GM18520 (cell line): ENCODE data around the gene RAC2.

Experiments
- ATAC-seq: cut with Tn5 transposase; IDR thresholded peaks from one replicate; pipeline ENCODE4 v1.9.1; 2021; ENCODE audit not compliant: unreplicated experiment

The RAC2 gene

DNA sequence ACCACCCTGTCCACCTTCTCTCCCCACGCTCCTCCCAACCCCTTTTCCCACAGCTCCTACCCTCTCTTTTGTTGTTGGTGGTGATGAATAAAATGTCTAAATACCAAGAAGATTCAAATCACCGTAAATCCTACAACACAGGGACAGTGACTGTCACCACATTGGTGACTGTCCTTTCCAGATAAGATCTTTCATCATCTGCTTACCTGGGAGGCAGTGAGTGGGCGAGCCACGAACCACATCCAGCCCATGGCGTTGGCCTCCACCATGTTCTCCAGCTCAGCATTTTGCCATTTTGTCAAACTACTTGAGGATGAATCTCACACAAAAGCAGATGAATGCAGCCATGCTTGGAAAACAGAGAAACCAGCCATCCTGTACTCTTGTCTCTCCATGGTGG lies 31.6 kb upstream of the RAC2 start:
- ATAC-seq: no peak

DNA sequence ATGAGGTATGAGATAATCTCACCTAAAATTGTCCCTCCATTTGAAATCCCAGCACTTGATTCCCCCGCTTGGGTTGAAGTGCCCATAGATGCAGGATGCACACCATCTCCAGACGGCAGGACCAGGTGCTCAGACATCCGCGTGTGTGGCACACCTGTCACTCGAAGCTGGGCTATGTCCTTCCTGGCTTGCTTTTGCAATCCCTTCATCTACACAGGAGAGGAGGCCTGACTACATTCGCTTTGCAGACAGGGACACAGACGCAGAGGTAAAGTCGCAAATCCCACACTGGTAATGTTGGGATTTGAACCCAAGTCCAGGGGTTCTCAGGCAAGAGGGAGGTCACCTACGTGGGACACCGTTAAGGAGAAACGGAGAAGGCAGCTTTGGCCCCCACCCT lies 31.1 kb upstream of the RAC2 start:
- ATAC-seq: no peak

DNA sequence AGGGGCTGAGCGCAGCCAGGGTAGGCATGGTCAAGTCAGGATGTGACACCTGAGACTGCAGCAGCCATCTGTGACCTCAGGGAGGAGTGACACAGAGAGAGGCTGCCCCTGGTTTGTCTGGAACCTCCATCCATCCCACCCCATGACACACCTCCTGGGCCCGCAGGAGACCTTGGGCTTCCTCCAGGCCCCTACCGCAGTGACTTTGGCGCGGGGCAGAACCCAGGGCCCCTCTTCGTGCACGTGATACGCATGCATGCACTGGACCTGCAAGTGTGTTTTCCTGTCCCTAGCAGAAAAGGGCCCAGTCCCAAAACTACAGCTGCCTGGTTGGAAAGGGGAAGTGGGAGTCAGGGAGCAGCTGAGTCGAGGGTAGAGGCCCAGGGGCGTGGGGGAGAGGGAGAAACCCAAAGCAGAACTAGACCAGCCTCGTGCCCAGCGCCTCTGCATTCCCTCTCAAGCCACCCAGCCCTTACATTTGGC lies 30.4 kb upstream of the RAC2 start:
- no peak for ATAC-seq

DNA sequence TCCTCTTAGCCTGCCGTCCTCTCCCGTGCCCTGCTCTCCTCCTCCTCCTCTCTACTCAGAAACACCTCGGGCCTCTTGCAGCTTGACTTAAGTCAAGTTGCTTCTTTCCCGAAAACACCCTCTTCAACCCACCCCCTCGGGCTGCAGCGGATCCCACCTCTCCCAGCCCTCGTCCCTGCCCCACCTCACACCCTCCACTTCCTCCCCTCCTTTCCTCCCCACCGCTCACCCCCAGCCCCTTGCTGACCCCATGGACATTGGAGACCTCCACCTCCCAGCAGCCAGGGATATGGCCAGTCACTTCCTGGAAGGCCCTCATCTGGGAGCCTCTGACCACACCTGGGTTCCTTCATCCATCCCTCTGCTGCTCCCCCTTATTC lies 29.8 kb upstream of the RAC2 start:
- ATAC-seq: no peak

DNA sequence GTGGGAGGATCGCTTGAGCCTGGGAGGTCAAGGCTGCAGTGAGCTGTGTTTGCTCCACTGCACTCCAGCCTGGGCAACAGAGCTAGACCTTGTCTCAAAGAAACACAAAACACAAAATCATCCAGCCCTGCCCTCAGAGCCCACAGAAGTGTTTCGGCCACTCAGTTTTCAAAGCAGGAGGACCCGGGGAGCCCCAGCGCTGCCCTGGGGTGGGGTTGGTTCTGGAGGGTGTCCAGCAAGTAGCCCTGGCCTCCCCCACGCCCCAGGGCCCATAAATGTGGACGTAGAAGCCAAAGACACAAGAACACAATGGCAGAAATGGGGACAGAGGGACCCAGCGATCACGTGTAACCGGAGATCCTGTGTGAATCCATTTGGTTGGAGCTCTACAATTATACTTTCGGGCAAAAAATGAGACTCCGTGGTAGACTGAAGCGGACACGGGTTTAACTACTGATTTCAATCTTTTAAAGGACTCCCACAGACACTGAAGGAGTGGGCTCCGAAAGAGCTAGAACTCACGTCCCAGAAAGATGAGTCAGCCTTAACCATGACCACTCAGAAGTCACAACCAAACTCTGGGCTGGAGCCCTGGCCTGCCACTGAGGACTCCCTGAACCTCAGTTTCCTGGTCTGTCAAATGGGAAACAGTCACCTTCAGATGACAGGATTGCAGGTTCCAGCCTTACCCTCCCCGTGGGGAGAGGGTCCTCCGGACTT lies 29.2 kb upstream of the RAC2 start:
- ATAC-seq: no peak

DNA sequence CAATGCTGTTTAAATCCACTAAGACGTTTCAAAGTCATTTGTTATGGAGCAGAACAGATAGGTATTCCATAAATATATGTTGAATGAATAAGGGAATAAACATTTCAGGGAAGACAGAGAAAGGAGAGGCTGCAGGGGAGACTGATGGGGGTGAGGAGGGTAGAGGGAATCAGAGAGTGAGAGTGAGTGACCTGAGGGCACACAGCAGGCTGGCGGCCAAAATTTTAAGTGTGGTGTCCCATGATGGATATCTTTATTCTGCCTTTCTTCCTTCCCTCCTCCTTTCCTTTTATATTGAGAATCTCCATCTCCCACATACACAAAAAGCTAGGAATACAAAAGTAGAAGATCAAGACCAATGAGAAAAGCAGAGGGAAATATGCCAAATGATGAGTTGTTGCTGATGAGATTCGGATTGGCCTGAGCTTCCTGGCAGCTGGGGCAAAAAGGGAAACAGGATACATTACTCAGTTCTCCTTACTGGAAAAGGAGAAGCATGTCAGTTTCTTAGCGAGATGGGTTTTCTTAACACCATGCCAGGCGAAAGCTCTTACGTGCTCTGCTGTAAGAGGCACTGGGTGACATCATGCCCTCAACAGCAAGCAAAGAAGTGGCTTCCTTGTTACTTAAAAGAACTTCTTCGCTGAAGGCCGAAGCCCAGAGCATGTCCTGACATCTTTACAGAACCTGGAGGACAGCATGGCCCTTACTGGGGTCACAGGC lies 27.0 kb upstream of the RAC2 start:
- no peak for ATAC-seq

DNA sequence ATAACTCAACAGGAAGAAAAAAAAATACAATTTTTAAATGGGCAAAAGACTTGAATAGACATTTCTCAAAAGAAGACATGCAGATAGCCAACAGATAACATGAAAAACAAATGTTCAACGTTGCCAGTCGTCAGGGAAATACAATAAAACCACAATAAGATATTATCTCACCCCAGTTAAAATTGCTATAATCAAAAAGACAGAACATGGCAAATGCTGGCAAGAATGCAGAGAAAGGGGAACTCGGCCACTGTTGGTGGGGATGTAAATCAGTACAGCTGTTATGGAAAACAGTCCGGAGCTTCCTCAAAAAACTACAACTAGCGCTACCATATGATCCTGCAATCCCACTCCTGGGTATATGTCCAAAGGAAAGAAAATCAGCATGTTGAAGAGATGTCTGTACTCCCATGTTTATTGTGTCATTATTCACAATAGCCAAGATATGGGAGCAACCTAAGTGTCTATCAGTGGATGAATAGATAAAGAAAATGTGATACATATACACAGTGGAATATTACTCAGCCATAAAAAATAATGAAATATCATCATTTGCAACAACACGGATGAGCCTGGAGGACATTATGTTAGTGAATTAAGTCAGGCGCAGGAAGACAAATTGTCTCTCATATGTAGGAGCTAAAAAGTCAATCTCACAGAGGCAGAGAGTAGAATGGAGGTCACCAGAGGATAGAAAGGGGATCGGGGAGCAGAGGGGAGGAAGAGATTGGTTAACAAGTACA lies 26.0 kb upstream of the RAC2 start:
- ATAC-seq: no peak

DNA sequence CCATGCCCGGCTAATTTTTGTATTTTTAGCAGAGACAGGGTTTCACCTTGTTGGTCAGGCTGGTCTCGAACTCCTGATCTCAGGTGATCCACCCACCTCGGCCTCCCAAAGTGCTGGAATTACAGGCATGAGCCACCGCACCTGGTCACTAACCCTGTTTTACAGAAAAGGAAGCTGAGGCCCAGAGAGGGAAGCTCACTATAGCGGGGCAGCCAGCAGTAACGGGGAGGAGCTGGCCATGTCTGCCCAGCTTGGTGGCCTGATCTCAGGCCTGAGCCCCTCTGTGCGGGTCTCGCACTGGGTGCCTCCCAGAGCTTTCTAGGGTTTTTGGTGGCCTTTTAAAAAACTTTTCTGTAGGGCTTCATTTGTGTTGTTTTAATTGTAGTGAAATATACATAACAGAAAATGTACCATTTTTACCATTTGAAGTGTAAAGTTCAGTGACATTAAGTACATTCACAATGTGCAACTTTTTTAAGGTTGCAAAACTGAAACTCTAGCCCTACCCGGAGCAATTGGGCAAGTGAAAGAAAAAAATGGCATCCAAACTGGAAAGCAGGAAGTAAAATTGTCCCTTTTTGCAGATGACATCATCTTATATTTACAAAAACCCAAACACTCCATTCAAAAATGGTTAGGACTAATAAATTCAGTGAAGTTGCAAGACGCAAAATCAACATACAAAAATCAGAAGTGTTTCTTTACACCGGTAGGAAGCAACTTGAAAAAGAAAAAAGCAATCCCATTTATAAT lies 23.8 kb upstream of the RAC2 start:
- ATAC-seq: no peak

DNA sequence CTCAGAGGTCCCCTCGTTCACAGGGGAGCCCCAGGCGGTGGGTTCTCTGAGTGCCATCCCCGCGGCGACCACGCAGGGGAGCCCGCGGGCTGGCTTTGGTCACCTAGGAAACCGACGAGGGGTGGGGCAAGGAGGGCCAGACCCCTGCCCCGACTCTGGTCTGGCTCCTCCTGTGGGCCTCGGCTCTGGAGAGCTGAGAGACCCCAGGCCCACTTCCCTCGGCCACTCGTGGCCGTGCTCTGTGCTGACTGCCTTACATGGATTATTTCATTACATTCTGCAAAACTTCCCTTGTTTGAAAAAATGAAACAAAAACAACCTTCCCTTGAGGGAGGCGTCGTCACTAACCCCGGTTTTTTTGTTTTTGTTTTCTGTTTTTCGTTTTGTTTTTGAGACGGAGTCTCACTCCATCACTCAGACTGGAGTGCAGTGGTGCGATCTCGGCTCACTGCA lies 23.1 kb upstream of the RAC2 start:
- ATAC-seq: peak; percentile 71

DNA sequence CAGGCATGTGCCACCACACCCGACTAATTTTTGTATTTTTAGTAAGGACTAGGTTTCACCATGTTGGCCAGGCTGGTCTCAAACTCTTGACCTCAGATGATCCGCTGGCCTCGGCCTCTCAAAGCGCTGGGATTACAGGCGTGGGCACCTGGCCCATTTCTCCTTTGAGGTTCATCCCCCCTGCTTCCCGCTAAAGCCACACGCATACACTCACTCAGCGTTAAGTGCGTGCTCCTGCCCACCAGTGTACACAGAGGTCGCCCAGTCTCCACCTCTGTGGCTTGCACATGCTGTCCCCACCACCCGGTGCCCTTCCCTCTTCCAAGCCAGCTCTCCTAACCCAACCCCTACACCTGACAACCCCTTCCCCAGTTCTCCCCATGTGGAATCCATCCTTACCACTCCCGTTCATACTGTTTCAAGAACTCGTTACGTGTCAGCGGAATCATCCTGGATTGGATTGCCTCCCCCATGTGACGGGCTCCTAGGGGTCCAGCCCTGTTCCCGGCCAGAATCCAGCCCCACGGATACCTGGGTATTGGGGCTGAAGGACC lies 22.6 kb upstream of the RAC2 start:
- ATAC-seq: no peak

DNA sequence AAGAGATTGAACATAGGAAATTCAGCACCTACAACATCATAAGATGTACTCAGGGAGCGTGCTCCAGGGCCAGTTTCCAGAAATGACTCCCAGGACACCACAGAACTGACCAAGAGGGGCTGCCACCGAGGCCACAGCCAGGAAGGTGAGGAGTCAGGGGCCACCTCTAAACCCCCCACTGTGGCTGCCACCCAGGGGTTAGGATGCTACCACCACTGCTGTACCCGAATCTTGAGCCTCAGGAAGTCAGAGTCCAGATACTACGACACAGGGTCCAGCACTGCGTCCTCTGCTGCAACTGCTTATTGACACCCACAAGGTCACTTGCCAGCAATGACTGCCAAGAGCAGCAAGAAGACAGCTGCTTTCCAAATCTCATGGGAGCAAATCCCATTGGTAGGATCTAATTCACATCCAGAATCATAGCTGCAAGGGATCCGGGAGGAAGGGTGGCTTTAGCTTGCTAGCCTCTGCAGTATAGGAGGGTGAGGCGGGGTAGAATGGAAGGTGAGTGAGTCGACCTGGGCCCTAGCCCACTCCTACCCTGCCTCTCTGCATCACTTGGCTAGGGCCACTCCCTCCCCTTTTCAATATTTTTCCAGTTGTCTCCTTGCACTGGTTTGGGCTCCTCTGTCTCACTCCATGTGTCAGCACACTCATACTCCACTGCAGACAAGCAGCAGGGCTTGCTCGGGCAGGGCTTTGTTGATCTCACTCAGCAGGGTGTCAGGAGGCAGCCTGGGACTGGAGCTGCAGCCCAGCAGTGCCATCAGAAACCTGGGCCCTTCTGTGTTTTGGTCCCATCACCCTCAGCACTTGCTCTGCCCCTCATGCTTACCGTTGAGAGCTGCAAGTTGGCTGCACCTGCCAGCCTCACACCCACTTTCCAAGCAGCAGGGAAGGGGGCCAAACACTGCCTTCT lies 20.2 kb upstream of the RAC2 start:
- ATAC-seq: no peak

DNA sequence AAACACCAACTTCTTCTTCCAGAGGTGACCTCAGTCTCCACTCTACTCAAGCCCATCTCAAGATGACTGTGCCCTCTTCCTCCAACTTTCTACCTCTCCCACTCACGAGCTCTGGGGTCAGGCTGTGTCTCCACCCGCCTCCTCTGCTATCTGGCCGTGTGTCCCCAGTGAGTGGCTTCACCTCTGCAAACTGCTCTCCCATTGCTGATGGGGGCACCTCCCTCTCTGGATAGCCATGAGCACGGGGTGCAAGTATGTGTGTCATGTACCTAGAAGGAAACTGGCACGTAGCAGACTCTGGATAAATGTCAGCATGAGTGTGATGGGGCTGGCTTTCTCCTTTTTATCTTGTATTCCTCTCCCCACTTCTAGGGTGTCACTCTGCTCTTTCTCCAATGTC lies 18.3 kb upstream of the RAC2 start:
- no peak for ATAC-seq

DNA sequence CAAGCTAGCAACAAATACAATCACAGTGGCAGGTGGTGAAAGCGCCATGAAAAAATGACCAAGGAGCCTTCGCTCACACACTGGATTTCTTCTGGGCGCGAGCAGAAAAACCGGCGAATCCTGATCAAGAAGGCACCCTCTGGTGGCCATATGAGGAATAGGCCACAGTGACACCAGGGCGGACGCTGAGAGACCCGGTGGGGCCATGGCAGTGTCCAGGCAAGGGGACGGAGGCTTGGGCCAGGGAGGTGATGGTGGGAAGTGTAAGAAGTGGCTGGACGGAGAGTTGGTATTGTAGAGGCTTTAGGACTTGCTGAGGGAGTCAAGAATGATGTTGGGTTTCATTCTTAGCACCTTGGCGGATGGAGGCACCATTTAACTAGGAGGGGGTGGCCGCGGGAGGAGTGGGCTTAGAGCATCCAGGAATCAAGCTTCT lies 16.9 kb upstream of the RAC2 start:
- no peak for ATAC-seq

DNA sequence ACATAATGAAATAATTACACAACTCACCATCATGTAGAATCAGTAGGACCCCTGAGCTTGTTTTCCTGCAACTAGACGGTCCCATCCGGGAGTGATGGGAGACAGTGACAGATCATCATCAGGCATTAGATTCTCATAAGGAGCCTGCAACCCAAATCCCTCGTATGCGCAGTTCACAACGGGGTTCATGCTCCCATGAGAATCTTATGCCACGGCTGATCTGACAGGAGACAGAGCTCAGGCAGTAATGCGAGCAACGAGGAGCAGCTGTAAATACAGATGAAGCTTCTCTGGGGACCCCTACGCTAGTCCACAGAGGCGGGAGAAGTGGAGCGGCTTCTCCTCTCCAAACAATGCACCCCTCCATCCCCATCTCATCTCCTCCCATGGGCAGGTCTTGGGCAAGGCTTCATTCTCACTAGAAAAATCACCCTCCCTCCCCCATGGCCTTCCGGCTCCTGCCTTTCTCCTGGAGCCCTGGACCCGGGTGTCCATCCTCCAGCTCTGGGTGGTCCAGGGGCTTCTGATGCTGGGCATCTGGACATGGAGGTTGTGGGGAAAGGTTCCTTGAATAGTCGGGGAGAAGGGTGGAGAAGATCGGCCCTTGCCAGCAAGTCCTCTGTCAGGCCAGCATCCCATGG lies 16.2 kb upstream of the RAC2 start:
- no peak for ATAC-seq

DNA sequence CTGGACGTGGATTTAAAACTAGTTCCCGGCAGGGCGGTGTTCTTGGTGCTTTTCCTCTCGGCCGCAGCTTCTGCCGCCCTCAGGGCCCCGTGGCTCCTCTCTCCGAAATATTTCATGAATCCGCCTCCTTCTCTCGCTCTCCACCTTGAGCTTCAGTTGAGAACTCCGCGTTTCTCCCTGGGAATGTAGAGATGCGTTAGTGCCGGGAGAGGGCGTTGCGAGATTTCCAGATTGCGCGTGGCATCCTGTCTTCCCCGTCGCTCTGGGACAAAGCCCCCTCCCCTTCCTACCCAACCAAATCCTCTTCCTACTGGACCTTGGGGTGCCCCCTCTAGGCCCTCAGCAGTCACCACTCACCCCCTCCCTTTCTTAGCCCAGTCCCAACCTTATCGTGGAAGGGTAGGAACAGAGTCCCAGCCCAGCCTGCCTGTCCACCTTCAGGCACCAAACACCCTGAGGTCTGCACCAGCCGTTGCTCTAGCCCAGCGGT lies 15.5 kb upstream of the RAC2 start:
- no peak for ATAC-seq

DNA sequence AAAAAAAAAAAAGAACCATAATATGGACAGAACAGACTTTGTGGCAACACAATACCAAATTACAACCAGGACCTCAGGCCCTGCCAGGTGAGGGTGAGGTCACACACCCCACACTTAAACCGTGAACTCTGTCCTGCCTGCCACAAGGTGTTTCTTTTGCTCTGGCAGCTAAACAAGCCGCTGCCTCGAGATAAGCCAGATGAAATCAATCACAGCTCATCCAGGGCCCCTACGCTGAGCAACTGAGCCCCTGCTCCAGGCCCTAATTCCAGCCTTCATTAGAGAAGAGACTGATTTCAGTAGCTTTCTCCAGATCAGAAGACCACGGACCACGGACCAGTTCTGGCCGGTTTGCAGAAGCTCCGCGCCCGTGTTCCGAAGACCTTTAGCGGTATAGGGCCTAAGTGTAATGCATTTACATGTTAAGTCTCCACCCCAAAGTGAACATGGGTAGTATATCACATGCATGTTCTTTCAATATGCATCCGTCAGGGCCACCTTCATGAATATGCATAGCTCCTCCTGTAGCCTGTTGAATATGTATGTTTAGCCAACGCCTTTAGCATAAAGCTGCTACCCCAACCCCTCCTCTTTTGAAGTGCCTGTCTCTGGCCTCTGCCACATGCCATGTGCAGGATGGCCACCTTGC lies 14.8 kb upstream of the RAC2 start:
- no peak for ATAC-seq

DNA sequence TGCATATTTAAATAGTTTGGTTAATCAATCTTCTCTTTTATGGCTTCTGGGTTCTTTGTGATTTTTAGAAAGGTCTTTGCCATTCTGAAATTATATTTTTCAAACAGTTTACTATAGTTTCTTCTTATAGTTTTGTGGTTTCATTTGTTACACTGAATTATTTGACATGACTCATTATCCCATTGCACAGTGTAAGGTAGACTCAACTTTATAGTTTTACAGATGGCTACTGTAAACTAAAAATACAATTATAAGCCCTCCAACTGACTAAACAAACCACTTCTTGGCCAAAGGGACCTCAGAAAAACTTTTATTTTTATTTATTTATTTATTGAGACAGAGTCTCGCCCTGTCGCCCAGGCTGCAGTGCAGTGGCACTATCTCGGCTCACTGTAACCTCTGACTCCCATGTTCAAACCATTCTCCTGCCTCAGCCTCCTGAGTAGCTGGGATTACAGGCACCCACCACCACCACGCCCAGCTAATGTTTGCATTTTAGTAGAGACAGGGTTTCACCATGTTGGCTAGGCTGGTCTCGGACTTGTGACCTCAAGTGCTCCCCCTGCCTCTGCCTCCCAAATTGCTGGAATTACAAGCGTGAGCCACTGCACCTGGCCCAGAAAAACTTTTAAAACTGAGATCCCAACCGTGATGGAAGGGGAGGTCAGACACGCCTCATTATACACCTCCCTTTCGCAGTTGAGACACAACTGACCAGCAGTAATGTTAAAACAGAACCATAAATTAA lies 14.1 kb upstream of the RAC2 start:
- no peak for ATAC-seq
